GM18520 (cell line): ENCODE results near the gene ZNF398.
A peak's percentile ranks its signal among the peaks of the same experiment; 100 is the strongest.

Experiments used
- ATAC-seq: cut with Tn5 transposase; IDR thresholded peaks from one replicate; pipeline ENCODE4 v1.9.1; 2021; ENCODE audit not compliant: unreplicated experiment

ZNF398 gene

GRCh38 chr7:149195180-149196150 lies 48.2 kb downstream of the ZNF398 start, which contains the start of gene ZNF282:
ZNF282 (plus strand) TSS chr7:149195546; CDS start chr7:149195590, 44 bp downstream.
- peak; percentile 79 for ATAC-seq

- ATAC-seq: no peak
Measured at GRCh38 chr7:149196151-149196704, 49.0 kb downstream of the ZNF398 start.

GRCh38 chr7:149196705-149197171 lies 49.5 kb downstream of the ZNF398 start:
- ATAC-seq: no peak

- ATAC-seq: no peak
Measured at GRCh38 chr7:149197675-149198074, 50.4 kb downstream of the ZNF398 start.

- no peak for ATAC-seq
Measured at GRCh38 chr7:149198161-149198816, 51.0 kb downstream of the ZNF398 start.

GRCh38 chr7:149199234-149199995 lies 52.2 kb downstream of the ZNF398 start:
- no peak for ATAC-seq

GRCh38 chr7:149202831-149203231 lies 55.6 kb downstream of the ZNF398 start:
- no peak for ATAC-seq

GRCh38 chr7:149205690-149206381 lies 58.6 kb downstream of the ZNF398 start:
- no peak for ATAC-seq

- ATAC-seq: no peak
Measured at GRCh38 chr7:149207324-149208035, 60.2 kb downstream of the ZNF398 start.

- no peak for ATAC-seq
Measured at GRCh38 chr7:149209518-149210269, 62.4 kb downstream of the ZNF398 start.

- ATAC-seq: no peak
Measured at GRCh38 chr7:149210551-149210950, 63.3 kb downstream of the ZNF398 start.

GRCh38 chr7:149214020-149214720 lies 66.9 kb downstream of the ZNF398 start:
- ATAC-seq: no peak

GRCh38 chr7:149216402-149216801 lies 69.1 kb downstream of the ZNF398 start:
- no peak for ATAC-seq

- ATAC-seq: no peak
Measured at GRCh38 chr7:149217570-149217969, 70.3 kb downstream of the ZNF398 start.

- ATAC-seq: no peak
Measured at GRCh38 chr7:149218469-149219420, 71.5 kb downstream of the ZNF398 start.

- ATAC-seq: no peak
Measured at GRCh38 chr7:149220534-149220933, 73.3 kb downstream of the ZNF398 start.

- ATAC-seq: no peak
Measured at GRCh38 chr7:149223176-149223575, 75.9 kb downstream of the ZNF398 start.
